ENCODE results near the gene NFIC.

NFIC gene

DNA sequence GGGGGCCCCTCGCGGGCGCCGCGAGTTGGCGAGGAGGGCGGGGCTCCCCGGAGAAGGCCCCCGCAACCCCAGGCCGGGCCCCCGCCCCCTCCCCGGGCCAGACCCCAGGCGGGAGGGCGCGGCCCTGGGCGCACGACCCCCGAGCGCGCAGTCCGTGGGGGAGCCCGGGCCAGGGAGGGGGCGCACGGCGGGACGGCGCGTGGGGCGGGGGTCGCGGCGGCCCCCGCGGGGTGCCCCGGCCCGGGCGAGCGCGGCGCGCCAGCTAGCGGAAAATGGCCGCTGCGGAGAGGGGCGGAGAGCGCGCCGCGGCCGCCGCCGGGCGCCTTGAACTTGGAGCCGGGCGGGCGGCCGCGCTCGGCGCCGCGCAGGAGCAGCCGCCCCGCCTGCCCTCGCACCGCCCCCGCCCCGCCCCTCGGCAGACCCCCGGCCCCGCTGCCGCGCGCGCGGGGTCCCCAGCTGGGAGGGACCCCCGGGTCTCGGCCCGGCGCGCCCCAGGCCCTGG is 6.4 kb upstream of the NFIC start:
- Mint-ChIP-seq H3K4me3 (no peak overlapping the region), H3K27ac (no peak overlapping the region), H3K9me3 (peaks cover 15% of the 10 kb centered on the region), H3K4me1 (peaks cover 12% of the 10 kb centered on the region), H3K36me3 (ENCODE audit: low read depth) (peaks cover 5% of the 10 kb centered on the region), H3K27me3 (ENCODE audit: low read depth, poor library complexity) (peaks cover 89% of the 10 kb centered on the region)
- DNase-seq, result peak; percentile 57
- TF ChIP-seq, protein P1, sequence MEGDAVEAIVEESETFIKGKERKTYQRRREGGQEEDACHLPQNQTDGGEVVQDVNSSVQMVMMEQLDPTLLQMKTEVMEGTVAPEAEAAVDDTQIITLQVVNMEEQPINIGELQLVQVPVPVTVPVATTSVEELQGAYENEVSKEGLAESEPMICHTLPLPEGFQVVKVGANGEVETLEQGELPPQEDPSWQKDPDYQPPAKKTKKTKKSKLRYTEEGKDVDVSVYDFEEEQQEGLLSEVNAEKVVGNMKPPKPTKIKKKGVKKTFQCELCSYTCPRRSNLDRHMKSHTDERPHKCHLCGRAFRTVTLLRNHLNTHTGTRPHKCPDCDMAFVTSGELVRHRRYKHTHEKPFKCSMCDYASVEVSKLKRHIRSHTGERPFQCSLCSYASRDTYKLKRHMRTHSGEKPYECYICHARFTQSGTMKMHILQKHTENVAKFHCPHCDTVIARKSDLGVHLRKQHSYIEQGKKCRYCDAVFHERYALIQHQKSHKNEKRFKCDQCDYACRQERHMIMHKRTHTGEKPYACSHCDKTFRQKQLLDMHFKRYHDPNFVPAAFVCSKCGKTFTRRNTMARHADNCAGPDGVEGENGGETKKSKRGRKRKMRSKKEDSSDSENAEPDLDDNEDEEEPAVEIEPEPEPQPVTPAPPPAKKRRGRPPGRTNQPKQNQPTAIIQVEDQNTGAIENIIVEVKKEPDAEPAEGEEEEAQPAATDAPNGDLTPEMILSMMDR (IDR thresholded peaks at IDR 0.05), result no peak

DNA sequence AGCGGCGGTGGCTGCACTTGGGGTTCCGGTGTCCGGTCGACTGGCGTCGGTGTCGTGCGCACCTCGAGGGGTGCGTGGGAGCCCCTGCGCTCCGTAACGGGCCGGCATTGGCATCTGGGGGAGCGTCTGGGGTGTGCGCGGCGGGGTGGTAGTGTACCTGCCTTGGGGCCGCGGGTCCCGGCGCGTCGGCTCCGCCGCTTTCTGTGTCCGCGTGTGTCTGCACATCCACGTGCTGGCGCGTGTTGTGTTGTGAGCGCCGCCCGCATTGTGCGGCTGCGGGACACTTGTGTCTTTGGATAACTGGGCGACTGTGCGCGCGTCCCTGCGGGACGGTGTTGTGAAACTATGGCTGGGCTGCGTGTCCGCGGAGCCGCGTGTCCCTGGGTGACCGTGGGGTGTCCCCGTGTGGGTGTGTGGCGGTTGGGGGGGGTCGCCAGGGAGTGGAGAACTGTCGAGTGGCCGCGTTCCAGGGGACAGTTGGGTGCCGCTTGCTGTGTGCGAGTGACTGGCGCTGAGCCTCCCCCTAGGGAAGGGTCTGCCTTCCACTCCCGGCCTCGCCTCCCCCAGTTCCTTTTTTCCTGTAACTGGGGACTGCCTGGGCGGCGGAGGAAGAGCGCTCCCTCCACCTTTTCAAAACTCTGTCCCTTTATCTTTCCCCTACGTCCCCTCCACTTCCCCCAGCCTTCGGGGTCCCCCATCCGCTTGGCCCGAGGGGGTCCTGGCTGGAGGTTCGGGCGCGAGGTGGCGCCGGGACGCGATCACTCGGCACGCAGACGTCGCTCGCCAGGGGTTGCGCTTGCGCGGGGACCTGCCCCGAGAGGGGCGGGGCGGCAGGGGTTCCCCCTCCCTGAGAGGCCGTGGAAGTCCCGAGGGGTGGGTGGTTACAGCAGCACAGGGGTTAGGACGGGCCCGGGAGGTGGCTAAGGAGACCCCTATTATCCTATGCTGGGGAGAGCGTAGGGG is 5.7 kb upstream of the NFIC start:
- peaks cover 89% of the 10 kb centered on the region for H3K27me3 Mint-ChIP-seq (ENCODE audit: low read depth, poor library complexity)
- peaks cover 19% of the 10 kb centered on the region for H3K4me1 Mint-ChIP-seq
- DNase-seq, result peak; percentile 48
- H3K4me3 Mint-ChIP-seq, result peak overlapping the region; percentile 70
- TF ChIP-seq, protein P1 (IDR thresholded peaks at IDR 0.05), result no peak
- H3K9me3 Mint-ChIP-seq, result peaks cover 8% of the 10 kb centered on the region
- peaks cover under 1% of the 10 kb centered on the region for H3K36me3 Mint-ChIP-seq (ENCODE audit: low read depth)
- no peak overlapping the region for H3K27ac Mint-ChIP-seq

DNA sequence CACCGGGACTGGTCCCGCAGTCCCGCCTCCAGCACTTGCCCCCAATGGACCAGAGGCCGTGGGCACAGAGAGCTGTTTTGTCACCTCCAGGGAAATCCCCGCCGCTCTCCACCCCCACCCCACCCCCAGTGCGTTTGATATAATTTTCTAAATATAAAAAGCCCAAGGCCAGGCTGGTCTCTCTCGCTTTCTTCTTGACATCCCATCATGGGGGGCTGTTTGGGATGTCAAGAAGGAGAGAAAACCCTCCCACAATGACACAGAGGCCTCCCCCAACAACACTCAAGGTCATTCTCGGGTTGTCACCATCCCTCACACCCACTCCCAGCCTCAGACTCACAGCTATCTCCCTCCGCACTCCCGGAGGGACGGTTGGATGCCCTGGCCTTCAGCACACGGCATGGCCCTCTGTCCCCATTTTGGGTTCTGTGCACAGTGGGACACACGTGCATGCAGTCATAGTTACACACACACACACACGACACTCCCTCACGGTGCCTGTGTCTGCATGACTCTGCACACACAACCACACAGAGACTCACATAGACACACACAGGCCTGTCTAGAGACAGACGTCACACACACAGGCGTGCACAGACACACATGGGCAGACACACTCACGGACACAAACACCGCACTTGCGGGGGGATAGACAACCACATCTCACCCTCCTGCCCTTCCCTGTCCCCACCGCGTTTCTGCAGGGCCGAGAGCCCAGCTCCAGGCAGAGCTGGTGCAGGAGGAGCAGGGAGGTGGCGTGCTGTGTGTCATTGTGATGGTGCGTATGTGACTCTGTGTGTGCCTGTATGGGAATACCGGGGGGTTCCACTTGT is 4.8 kb upstream of the NFIC start:
- TF ChIP-seq, protein P1 (IDR thresholded peaks at IDR 0.05), result no peak
- H3K4me3 Mint-ChIP-seq, result peak overlapping the region; percentile 54
- DNase-seq, result no peak
- peaks cover 87% of the 10 kb centered on the region for H3K27me3 Mint-ChIP-seq (ENCODE audit: low read depth, poor library complexity)
- H3K9me3 Mint-ChIP-seq, result peaks cover 5% of the 10 kb centered on the region
- H3K36me3 Mint-ChIP-seq (ENCODE audit: low read depth), result no peaks in the 10 kb centered on the region
- H3K27ac Mint-ChIP-seq, result no peak overlapping the region
- H3K4me1 Mint-ChIP-seq, result peaks cover 20% of the 10 kb centered on the region

DNA sequence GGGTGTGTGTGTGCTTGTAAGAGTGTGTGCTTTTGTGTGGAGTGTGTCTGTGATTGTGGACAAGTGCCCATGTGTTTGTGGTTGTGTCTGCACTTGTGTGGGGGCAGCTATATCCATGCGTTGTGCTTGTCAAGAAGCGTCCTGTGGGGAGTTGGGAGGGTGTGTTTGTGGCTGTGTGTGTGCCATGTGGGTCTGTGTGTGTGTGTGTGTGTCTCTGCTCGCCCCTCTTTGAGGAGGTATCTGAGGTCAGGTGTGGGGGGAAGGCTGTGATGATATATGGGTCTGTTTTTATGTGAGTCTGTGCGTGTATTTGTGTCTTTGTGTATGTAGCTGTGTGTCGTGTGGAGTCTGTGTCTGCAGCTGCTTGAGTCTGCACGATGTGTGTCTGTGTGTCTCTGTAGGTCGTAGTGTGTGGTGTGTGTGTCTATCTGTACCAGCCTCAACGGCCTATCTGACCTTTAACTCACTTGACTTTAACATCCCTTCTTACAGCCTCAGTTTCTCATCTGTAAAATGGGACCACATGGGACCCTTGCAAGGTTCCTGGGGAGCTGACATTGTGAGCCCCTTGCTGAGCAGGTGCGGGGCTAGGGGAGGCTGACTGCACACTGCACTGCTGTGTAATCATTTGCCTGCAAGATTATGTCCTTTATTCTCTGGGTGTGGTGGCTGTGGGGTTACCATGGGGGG is 4.0 kb upstream of the NFIC start:
- no peak overlapping the region for H3K4me3 Mint-ChIP-seq
- H3K27ac Mint-ChIP-seq, result no peak overlapping the region
- peaks cover 86% of the 10 kb centered on the region for H3K27me3 Mint-ChIP-seq (ENCODE audit: low read depth, poor library complexity)
- H3K4me1 Mint-ChIP-seq, result peaks cover 20% of the 10 kb centered on the region
- H3K9me3 Mint-ChIP-seq, result no peaks in the 10 kb centered on the region
- H3K36me3 Mint-ChIP-seq (ENCODE audit: low read depth), result no peaks in the 10 kb centered on the region
- TF ChIP-seq, protein P1 (IDR thresholded peaks at IDR 0.05), result no peak
- DNase-seq, result no peak

DNA sequence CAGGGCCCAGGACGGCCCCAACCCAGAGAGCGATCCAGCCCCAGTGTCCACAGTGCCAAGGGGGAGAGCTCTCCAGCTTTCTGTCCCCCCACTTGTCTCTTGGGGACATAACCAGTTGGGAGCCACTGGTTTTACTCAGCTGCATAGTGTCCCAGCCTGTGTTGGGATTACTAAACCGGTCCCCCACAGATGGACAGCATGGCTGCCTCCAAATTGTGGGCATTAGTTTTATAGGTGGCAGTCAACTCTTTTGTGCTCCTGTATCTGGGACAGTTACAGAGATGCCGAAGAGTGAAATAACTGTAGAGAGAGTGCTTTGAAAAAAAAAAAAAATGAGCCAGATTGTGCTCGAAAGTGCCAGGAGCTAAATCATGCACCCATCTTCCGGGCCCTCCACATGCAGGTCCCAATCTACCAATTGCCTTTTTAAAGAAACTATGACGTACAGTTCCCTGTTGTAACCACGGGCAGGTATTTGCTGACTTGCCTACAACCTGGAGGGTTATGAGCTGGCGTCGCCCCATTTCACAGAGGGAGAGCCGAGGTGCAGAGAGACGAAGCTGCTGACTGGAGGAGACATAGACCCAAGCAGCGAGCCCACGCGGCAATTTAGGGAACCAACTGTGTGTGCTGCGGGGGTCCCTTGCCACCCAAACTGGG is 2.4 kb upstream of the NFIC start:
- H3K9me3 Mint-ChIP-seq, result no peaks in the 10 kb centered on the region
- no peak overlapping the region for H3K27ac Mint-ChIP-seq
- TF ChIP-seq, protein P1 (IDR thresholded peaks at IDR 0.05), result no peak
- no peak overlapping the region for H3K4me3 Mint-ChIP-seq
- H3K27me3 Mint-ChIP-seq (ENCODE audit: low read depth, poor library complexity), result peaks cover 86% of the 10 kb centered on the region
- H3K36me3 Mint-ChIP-seq (ENCODE audit: low read depth), result no peaks in the 10 kb centered on the region
- no peak for DNase-seq
- peaks cover 30% of the 10 kb centered on the region for H3K4me1 Mint-ChIP-seq
